Measurements from ENCODE around the gene KLHL17. TPM values are rescaled to one million over a fixed set of nuclear protein-coding genes. Genes with fewer than 3 reads are reported as not detected.

Gene KLHL17
- total and polyA plus RNA-seq, 10 of the 15 experiments (the other 5 are each of a cell fraction or from before 2014, with no cell fraction given): 0.03 to 30.6 (median 5.3) TPM

- peak; percentile 46; the same call in 1 of the 2 replicates for TF ChIP-seq TBL1XR1 (IDR thresholded peaks at IDR 0.05; ENCODE audit: low read depth, low read length)
- TF ChIP-seq SIN3A (IDR thresholded peaks at IDR 0.05; ENCODE audit: low read depth, low read length): peak; percentile 54; the same call in 1 of the 2 replicates
- no peak for TF ChIP-seq BRCA1 (IDR thresholded peaks at IDR 0.05; ENCODE audit: low read depth, low read length)
- TF ChIP-seq REST (IDR thresholded peaks at IDR 0.05; ENCODE audit: low read depth, low read length): no peak
- TF ChIP-seq NR2C2 (IDR thresholded peaks at IDR 0.05; ENCODE audit: borderline replicate concordance, control insufficient read depth, insufficient read length, low read depth): no peak
- peak; percentile 81 for TF ChIP-seq POLR2A (IDR thresholded peaks at IDR 0.05; ENCODE audit: low read depth, low read length)
- peak; percentile 62; the same call in 1 of the 2 replicates for TF ChIP-seq POLR2AphosphoS2 (IDR thresholded peaks at IDR 0.05; ENCODE audit: low read depth, low read length)
- 0 out of 2 replicates have a peak, but pooled peaks have one; percentile 26 for TF ChIP-seq CBFB (IDR thresholded peaks at IDR 0.05; ENCODE audit: low read depth)
- TF ChIP-seq TCF12 (IDR thresholded peaks at IDR 0.05; ENCODE audit: low read depth, low read length): no peak; the same call in 1 of the 2 replicates
- peak; percentile 83 for TF ChIP-seq KLF5 (IDR thresholded peaks at IDR 0.05; ENCODE audit: partially characterized antibody)
- no peak for TF ChIP-seq USF1 (IDR thresholded peaks at IDR 0.05; ENCODE audit: borderline replicate concordance, extremely low read length, insufficient read depth, low read depth, low read length)
- no peak for TF ChIP-seq IRF5 (IDR thresholded peaks at IDR 0.05; ENCODE audit: borderline replicate concordance)
- TF ChIP-seq PAX8 (IDR thresholded peaks at IDR 0.05): no peak
- no peak for TF ChIP-seq ATF2 (IDR thresholded peaks at IDR 0.05; ENCODE audit: low read length)
- no peak for TF ChIP-seq ESRRA (IDR thresholded peaks at IDR 0.05; ENCODE audit: low read length)
- peak; percentile 59 for TF ChIP-seq RAD51 (IDR thresholded peaks at IDR 0.05)
- TF ChIP-seq NRF1 (conservative IDR thresholded peaks at IDR 0.05; ENCODE audit: low read depth, low read length): 0 out of 2 replicates have a peak, but pooled peaks have one; percentile 32
- peak; percentile 84 for TF ChIP-seq ATF7 (IDR thresholded peaks at IDR 0.05; ENCODE audit: low read depth)
- no peak for TF ChIP-seq SMC3 (IDR thresholded peaks at IDR 0.05; ENCODE audit: borderline replicate concordance, low read length)
- TF ChIP-seq CEBPB (IDR thresholded peaks at IDR 0.05; ENCODE audit: borderline replicate concordance in 1 of 2, low read depth in 2 of 2, low read length in 2 of 2): no peak
- TF ChIP-seq RUNX3 (IDR thresholded peaks at IDR 0.05; ENCODE audit: low read length): peak; percentile 44; the same call in 1 of the 2 replicates
Measured at GRCh38 chr1:1013105-1013921, 52.9 kb downstream of the KLHL17 start, which contains the start of gene ISG15 (continued).
